Measurements from ENCODE around the gene DEUP1. TPM values are rescaled to one million over a fixed set of nuclear protein-coding genes. Genes with fewer than 3 reads are reported as not detected.

Gene DEUP1
- total RNA-seq, 1 experiment from 2014 or later, result 0.44 TPM

DNA sequence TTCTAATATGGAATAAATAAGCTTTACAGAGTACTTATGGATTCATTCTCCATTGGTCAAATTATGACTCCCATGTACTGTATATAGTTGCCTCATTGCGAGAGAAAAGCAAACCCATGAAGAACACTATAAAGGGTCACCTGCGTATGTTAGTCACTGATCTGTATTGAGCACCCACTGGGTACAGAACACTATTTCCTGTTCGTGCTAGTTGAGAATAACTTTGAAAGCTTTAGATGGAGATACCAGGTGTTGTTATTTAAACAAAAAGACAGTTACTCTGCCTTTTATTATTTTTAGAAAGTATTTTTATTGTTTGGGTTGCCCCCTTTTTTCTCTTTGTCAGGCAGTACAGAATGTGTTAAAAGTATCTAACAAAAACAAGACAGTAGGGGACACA lies 79.9 kb downstream of the DEUP1 start (continued):
- TF ChIP-seq SMAD4 (CRISPR knock-in tag; IDR thresholded peaks at IDR 0.05) (no peak), TEAD4 (CRISPR knock-in tag; IDR thresholded peaks at IDR 0.05) (no peak)

DNA sequence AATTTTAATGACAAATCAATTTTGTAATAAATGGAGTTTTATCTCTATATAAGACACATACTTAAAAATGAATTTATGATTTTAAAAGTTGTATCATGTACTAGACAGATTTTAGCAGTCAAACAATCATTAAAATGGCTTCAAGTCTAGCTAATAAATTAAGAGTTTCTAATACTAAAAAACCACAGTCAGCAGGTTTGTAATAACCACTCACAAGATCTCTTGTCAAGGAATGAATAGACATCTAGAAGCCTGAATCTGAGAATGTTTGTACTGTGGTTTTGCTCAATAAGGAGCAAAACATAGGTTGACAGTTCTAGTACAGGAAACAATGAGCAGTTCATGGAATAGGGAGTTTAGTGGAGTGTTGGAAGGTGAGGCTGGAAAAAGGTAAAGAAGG lies 81.2 kb downstream of the DEUP1 start:
- no peak for ATAC-seq
- Mint-ChIP-seq H3K9me3 (no peaks in the 10 kb centered on the region), H3K36me3 (no peaks in the 10 kb centered on the region), H3K4me3 (no peak overlapping the region), H3K4me1 (peaks cover 18% of the 10 kb centered on the region), H3K27ac (no peak overlapping the region), H3K27me3 (ENCODE audit: low read depth) (no peaks in the 10 kb centered on the region)
- DNase-seq (ENCODE audit: low spot score), result no peak
- POLR2A ChIA-PET, result interaction anchor here (1.2 kb wide), 1 partner anchor 33 kb away, joined by 3 read pairs; no protein-coding TSS in a partner anchor
- TF ChIP-seq, protein P1, sequence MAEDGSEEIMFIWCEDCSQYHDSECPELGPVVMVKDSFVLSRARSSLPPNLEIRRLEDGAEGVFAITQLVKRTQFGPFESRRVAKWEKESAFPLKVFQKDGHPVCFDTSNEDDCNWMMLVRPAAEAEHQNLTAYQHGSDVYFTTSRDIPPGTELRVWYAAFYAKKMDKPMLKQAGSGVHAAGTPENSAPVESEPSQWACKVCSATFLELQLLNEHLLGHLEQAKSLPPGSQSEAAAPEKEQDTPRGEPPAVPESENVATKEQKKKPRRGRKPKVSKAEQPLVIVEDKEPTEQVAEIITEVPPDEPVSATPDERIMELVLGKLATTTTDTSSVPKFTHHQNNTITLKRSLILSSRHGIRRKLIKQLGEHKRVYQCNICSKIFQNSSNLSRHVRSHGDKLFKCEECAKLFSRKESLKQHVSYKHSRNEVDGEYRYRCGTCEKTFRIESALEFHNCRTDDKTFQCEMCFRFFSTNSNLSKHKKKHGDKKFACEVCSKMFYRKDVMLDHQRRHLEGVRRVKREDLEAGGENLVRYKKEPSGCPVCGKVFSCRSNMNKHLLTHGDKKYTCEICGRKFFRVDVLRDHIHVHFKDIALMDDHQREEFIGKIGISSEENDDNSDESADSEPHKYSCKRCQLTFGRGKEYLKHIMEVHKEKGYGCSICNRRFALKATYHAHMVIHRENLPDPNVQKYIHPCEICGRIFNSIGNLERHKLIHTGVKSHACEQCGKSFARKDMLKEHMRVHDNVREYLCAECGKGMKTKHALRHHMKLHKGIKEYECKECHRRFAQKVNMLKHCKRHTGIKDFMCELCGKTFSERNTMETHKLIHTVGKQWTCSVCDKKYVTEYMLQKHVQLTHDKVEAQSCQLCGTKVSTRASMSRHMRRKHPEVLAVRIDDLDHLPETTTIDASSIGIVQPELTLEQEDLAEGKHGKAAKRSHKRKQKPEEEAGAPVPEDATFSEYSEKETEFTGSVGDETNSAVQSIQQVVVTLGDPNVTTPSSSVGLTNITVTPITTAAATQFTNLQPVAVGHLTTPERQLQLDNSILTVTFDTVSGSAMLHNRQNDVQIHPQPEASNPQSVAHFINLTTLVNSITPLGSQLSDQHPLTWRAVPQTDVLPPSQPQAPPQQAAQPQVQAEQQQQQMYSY (CRISPR knock-in tag; IDR thresholded peaks at IDR 0.05), result no peak
- TF ChIP-seq, protein P2, sequence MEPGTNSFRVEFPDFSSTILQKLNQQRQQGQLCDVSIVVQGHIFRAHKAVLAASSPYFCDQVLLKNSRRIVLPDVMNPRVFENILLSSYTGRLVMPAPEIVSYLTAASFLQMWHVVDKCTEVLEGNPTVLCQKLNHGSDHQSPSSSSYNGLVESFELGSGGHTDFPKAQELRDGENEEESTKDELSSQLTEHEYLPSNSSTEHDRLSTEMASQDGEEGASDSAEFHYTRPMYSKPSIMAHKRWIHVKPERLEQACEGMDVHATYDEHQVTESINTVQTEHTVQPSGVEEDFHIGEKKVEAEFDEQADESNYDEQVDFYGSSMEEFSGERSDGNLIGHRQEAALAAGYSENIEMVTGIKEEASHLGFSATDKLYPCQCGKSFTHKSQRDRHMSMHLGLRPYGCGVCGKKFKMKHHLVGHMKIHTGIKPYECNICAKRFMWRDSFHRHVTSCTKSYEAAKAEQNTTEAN (CRISPR knock-in tag; IDR thresholded peaks at IDR 0.05), result no peak
- TF ChIP-seq, protein P3, sequence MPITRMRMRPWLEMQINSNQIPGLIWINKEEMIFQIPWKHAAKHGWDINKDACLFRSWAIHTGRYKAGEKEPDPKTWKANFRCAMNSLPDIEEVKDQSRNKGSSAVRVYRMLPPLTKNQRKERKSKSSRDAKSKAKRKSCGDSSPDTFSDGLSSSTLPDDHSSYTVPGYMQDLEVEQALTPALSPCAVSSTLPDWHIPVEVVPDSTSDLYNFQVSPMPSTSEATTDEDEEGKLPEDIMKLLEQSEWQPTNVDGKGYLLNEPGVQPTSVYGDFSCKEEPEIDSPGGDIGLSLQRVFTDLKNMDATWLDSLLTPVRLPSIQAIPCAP (CRISPR knock-in tag; IDR thresholded peaks at IDR 0.05), result no peak
- TF ChIP-seq, protein P4, sequence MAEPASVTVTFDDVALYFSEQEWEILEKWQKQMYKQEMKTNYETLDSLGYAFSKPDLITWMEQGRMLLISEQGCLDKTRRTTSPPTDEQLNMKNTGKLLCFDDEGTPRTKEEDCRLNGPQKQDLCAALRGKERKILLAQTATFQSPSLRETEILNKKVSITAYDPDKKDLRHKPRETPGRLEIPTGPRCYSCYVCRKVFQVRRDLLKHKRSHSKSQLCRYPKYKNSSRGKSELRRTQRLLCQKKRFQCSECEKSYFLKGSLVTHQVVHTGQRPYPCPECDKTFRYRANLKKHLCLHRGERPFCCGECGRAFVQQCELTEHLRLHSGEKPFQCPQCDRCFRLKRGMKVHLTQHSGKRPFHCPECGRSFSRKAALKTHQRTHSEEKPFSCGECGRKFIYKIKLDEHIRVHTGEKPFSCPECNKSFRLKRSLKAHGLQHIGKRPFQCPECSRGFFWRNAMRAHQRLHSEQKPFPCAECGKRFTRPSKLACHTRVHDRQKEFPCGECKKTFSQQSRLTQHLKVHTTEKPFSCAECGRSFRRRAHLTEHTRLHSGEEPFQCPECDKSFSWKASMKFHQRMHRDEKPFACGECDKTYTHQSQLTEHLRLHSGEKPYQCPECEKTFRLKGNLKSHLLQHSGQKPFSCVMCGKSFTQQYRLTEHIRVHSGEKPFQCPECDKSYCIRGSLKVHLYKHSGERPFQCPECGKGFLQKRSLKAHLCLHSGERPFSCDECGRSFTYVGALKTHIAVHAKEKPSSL (CRISPR knock-in tag; conservative IDR thresholded peaks at IDR 0.05), result no peak
- TF ChIP-seq CREB1 (CRISPR knock-in tag; IDR thresholded peaks at IDR 0.05) (no peak), TCF7 (CRISPR knock-in tag; IDR thresholded peaks at IDR 0.05; ENCODE audit: low read depth) (no peak), ZNF121 (CRISPR knock-in tag; IDR thresholded peaks at IDR 0.05) (no peak)
- TF ChIP-seq, protein P5, sequence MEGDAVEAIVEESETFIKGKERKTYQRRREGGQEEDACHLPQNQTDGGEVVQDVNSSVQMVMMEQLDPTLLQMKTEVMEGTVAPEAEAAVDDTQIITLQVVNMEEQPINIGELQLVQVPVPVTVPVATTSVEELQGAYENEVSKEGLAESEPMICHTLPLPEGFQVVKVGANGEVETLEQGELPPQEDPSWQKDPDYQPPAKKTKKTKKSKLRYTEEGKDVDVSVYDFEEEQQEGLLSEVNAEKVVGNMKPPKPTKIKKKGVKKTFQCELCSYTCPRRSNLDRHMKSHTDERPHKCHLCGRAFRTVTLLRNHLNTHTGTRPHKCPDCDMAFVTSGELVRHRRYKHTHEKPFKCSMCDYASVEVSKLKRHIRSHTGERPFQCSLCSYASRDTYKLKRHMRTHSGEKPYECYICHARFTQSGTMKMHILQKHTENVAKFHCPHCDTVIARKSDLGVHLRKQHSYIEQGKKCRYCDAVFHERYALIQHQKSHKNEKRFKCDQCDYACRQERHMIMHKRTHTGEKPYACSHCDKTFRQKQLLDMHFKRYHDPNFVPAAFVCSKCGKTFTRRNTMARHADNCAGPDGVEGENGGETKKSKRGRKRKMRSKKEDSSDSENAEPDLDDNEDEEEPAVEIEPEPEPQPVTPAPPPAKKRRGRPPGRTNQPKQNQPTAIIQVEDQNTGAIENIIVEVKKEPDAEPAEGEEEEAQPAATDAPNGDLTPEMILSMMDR (IDR thresholded peaks at IDR 0.05), result no peak
- CTCF ChIA-PET, result interaction anchor here (1.1 kb wide), 1 partner anchor 177 kb away, joined by 3 read pairs; no protein-coding TSS in a partner anchor

DNA sequence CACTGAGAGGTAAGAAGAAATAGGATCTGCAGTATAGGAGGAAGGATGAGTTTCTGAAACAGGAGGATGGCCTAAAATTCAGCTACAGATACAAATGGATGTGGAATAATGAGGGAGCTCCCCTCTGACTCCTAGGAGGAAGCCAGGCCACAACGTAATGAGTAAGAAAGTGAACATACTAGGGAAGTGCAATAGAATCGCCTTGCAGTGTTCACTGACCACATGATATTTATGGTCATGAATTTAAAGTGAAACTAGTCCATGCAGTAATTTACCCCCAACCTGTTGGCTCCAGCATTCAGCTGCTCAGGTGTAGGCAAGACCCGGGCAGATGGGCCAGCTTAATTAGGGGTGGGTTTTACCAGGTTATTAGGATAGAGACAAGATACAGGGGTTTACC lies 101.7 kb downstream of the DEUP1 start:
- no peak overlapping the region for H3K27ac Mint-ChIP-seq
- H3K9me3 Mint-ChIP-seq, result no peaks in the 10 kb centered on the region
- no peaks in the 10 kb centered on the region for H3K27me3 Mint-ChIP-seq (ENCODE audit: low read depth)
- ChIA-PET POLR2A (no interaction called here), CTCF (no interaction called here)
- ATAC-seq (no peak), DNase-seq (ENCODE audit: low spot score) (no peak)
- H3K4me1 Mint-ChIP-seq, result no peaks in the 10 kb centered on the region
- no peaks in the 10 kb centered on the region for H3K36me3 Mint-ChIP-seq
- no peak overlapping the region for H3K4me3 Mint-ChIP-seq
- TF ChIP-seq, protein P6, sequence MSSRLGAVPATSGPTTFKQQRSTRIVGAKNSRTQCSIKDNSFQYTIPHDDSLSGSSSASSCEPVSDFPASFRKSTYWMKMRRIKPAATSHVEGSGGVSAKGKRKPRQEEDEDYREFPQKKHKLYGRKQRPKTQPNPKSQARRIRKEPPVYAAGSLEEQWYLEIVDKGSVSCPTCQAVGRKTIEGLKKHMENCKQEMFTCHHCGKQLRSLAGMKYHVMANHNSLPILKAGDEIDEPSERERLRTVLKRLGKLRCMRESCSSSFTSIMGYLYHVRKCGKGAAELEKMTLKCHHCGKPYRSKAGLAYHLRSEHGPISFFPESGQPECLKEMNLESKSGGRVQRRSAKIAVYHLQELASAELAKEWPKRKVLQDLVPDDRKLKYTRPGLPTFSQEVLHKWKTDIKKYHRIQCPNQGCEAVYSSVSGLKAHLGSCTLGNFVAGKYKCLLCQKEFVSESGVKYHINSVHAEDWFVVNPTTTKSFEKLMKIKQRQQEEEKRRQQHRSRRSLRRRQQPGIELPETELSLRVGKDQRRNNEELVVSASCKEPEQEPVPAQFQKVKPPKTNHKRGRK (CRISPR knock-in tag; IDR thresholded peaks at IDR 0.05; ENCODE audit: borderline replicate concordance), result no peak
- TF ChIP-seq MYBL2 (CRISPR knock-in tag; IDR thresholded peaks at IDR 0.05) (no peak), SOX15 (CRISPR knock-in tag; IDR thresholded peaks at IDR 0.05) (no peak), ZNF138 (CRISPR knock-in tag; conservative IDR thresholded peaks at IDR 0.05) (no peak)
- TF ChIP-seq, protein P7, sequence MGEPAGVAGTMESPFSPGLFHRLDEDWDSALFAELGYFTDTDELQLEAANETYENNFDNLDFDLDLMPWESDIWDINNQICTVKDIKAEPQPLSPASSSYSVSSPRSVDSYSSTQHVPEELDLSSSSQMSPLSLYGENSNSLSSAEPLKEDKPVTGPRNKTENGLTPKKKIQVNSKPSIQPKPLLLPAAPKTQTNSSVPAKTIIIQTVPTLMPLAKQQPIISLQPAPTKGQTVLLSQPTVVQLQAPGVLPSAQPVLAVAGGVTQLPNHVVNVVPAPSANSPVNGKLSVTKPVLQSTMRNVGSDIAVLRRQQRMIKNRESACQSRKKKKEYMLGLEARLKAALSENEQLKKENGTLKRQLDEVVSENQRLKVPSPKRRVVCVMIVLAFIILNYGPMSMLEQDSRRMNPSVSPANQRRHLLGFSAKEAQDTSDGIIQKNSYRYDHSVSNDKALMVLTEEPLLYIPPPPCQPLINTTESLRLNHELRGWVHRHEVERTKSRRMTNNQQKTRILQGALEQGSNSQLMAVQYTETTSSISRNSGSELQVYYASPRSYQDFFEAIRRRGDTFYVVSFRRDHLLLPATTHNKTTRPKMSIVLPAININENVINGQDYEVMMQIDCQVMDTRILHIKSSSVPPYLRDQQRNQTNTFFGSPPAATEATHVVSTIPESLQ (CRISPR knock-in tag; IDR thresholded peaks at IDR 0.05), result no peak
- TF ChIP-seq, protein P8, sequence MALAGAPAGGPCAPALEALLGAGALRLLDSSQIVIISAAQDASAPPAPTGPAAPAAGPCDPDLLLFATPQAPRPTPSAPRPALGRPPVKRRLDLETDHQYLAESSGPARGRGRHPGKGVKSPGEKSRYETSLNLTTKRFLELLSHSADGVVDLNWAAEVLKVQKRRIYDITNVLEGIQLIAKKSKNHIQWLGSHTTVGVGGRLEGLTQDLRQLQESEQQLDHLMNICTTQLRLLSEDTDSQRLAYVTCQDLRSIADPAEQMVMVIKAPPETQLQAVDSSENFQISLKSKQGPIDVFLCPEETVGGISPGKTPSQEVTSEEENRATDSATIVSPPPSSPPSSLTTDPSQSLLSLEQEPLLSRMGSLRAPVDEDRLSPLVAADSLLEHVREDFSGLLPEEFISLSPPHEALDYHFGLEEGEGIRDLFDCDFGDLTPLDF (CRISPR knock-in tag; IDR thresholded peaks at IDR 0.05), result no peak
- TF ChIP-seq, protein P9, sequence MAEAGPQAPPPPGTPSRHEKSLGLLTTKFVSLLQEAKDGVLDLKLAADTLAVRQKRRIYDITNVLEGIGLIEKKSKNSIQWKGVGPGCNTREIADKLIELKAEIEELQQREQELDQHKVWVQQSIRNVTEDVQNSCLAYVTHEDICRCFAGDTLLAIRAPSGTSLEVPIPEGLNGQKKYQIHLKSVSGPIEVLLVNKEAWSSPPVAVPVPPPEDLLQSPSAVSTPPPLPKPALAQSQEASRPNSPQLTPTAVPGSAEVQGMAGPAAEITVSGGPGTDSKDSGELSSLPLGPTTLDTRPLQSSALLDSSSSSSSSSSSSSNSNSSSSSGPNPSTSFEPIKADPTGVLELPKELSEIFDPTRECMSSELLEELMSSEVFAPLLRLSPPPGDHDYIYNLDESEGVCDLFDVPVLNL (CRISPR knock-in tag; IDR thresholded peaks at IDR 0.05; ENCODE audit: borderline replicate concordance, low read depth), result no peak
